Measurements from ENCODE around the gene ABHD12. TPM values are rescaled to one million over a fixed set of nuclear protein-coding genes. Genes with fewer than 3 reads are reported as not detected.
"Not testable (repeated sequence)": the region's sequence is repeated elsewhere in the genome, so short reads cannot be mapped to it uniquely, and the experiment has no call there.

Gene ABHD12
- total and polyA plus RNA-seq, 9 donors, result 13.3 to 22.0 (median 15.0) TPM

GRCh38 chr20:25315418-25316210 lies 75.0 kb downstream of the ABHD12 start:
- H3K27ac ChIP-seq (ENCODE audit: low read length), result no peak overlapping the region
- H3K36me3 ChIP-seq (ENCODE audit: control insufficient read depth, insufficient read depth, low read length), result peaks cover 5% of the 10 kb centered on the region
- H3K4me3 ChIP-seq (ENCODE audit: low read length), result no peak overlapping the region
- no peaks in the 10 kb centered on the region for H3K27me3 ChIP-seq (ENCODE audit: control insufficient read depth, insufficient read depth, low read length)
- peaks cover 22% of the 10 kb centered on the region for H3K4me1 ChIP-seq (ENCODE audit: control insufficient read depth, insufficient read depth, low read length)
- whole genome bisulfite sequencing (ENCODE audit: insufficient coverage), result 98% methylated on average over 5 of the region's 8 CpGs
- no peaks in the 10 kb centered on the region for H3K9me3 ChIP-seq (replicated peaks; ENCODE audit: control insufficient read depth, low read depth, low read length)
- DNase-seq, result no peak

- no peak overlapping the region for H3K4me3 ChIP-seq (ENCODE audit: low read length)
- H3K4me1 ChIP-seq (ENCODE audit: control insufficient read depth, insufficient read depth, low read length), result peaks cover 30% of the 10 kb centered on the region
- no peak for DNase-seq
- peaks cover 4% of the 10 kb centered on the region for H3K36me3 ChIP-seq (ENCODE audit: control insufficient read depth, insufficient read depth, low read length)
- H3K27me3 ChIP-seq (ENCODE audit: control insufficient read depth, insufficient read depth, low read length), result no peaks in the 10 kb centered on the region
- WGBS (ENCODE audit: insufficient coverage), result 74% methylated on average over 17 of the region's 17 CpGs
- no peak overlapping the region for H3K27ac ChIP-seq (ENCODE audit: low read length)
- H3K9me3 ChIP-seq (replicated peaks; ENCODE audit: control insufficient read depth, low read depth, low read length), result no peaks in the 10 kb centered on the region
Observed at GRCh38 chr20:25314497-25315417, 75.9 kb downstream of the ABHD12 start.

GRCh38 chr20:25313593-25313992 lies 77.0 kb downstream of the ABHD12 start:
- Histone ChIP-seq H3K9me3 (replicated peaks; ENCODE audit: control insufficient read depth, low read depth, low read length) (no peaks in the 10 kb centered on the region), H3K4me1 (ENCODE audit: control insufficient read depth, insufficient read depth, low read length) (peaks cover 25% of the 10 kb centered on the region), H3K4me3 (ENCODE audit: low read length) (no peak overlapping the region), H3K36me3 (ENCODE audit: control insufficient read depth, insufficient read depth, low read length) (no peaks in the 10 kb centered on the region), H3K27ac (ENCODE audit: low read length) (no peak overlapping the region), H3K27me3 (ENCODE audit: control insufficient read depth, insufficient read depth, low read length) (no peaks in the 10 kb centered on the region)
- no peak for DNase-seq
- WGBS (ENCODE audit: insufficient coverage), result no CpG with 5 or more reads among the region's 2 CpGs

- H3K27ac ChIP-seq (ENCODE audit: low read length); H3K36me3 ChIP-seq (ENCODE audit: control insufficient read depth, insufficient read depth, low read length); H3K27me3 ChIP-seq (ENCODE audit: control insufficient read depth, insufficient read depth, low read length); H3K4me3 ChIP-seq (ENCODE audit: low read length); DNase-seq; H3K9me3 ChIP-seq (replicated peaks; ENCODE audit: control insufficient read depth, low read depth, low read length): not testable (repeated sequence)
- H3K4me1 ChIP-seq (ENCODE audit: control insufficient read depth, insufficient read depth, low read length), result peaks cover 24% of the 10 kb centered on the region
- WGBS (ENCODE audit: insufficient coverage), result no CpG with 5 or more reads among the region's 33 CpGs
Observed at GRCh38 chr20:25312716-25313115, 77.9 kb downstream of the ABHD12 start.

GRCh38 chr20:25310921-25311728 lies 79.5 kb downstream of the ABHD12 start:
- peak; percentile 69 for DNase-seq

GRCh38 chr20:25310268-25310920 lies 80.2 kb downstream of the ABHD12 start:
- no peaks in the 10 kb centered on the region for H3K9me3 ChIP-seq (replicated peaks; ENCODE audit: control insufficient read depth, low read depth, low read length)
- no peaks in the 10 kb centered on the region for H3K27me3 ChIP-seq (ENCODE audit: control insufficient read depth, insufficient read depth, low read length)
- peaks cover 11% of the 10 kb centered on the region for H3K36me3 ChIP-seq (ENCODE audit: control insufficient read depth, insufficient read depth, low read length)
- no peak overlapping the region for H3K4me3 ChIP-seq (ENCODE audit: low read length)
- WGBS (ENCODE audit: insufficient coverage), result 31% methylated on average over 4 of the region's 6 CpGs
- DNase-seq, result peak; percentile 69
- H3K27ac ChIP-seq (ENCODE audit: low read length), result peak overlapping the region; percentile 77
- peaks cover 24% of the 10 kb centered on the region for H3K4me1 ChIP-seq (ENCODE audit: control insufficient read depth, insufficient read depth, low read length)

More at GRCh38 chr20:25310921-25311728, 79.5 kb downstream of the ABHD12 start:
- no peak overlapping the region for H3K4me3 ChIP-seq (ENCODE audit: low read length)
- 70% methylated on average over 2 of the region's 6 CpGs for WGBS (ENCODE audit: insufficient coverage)
- H3K27ac ChIP-seq (ENCODE audit: low read length), result peak overlapping the region; percentile 77
- H3K27me3 ChIP-seq (ENCODE audit: control insufficient read depth, insufficient read depth, low read length), result no peaks in the 10 kb centered on the region
- peaks cover 24% of the 10 kb centered on the region for H3K4me1 ChIP-seq (ENCODE audit: control insufficient read depth, insufficient read depth, low read length)
- H3K9me3 ChIP-seq (replicated peaks; ENCODE audit: control insufficient read depth, low read depth, low read length), result no peaks in the 10 kb centered on the region
- peaks cover 11% of the 10 kb centered on the region for H3K36me3 ChIP-seq (ENCODE audit: control insufficient read depth, insufficient read depth, low read length)

- H3K4me3 ChIP-seq (ENCODE audit: low read length), result no peak overlapping the region
- H3K9me3 ChIP-seq (replicated peaks; ENCODE audit: control insufficient read depth, low read depth, low read length), result no peaks in the 10 kb centered on the region
- H3K36me3 ChIP-seq (ENCODE audit: control insufficient read depth, insufficient read depth, low read length), result peaks cover 11% of the 10 kb centered on the region
- H3K27me3 ChIP-seq (ENCODE audit: control insufficient read depth, insufficient read depth, low read length), result no peaks in the 10 kb centered on the region
- H3K27ac ChIP-seq (ENCODE audit: low read length), result peak overlapping the region; percentile 77
- WGBS (ENCODE audit: insufficient coverage), result 84% methylated on average over 9 of the region's 18 CpGs
- DNase-seq, result no peak
- H3K4me1 ChIP-seq (ENCODE audit: control insufficient read depth, insufficient read depth, low read length), result peaks cover 24% of the 10 kb centered on the region
Observed at GRCh38 chr20:25309395-25310267, 81.0 kb downstream of the ABHD12 start.

- no peak overlapping the region for H3K4me3 ChIP-seq (ENCODE audit: low read length)
- peaks cover 11% of the 10 kb centered on the region for H3K36me3 ChIP-seq (ENCODE audit: control insufficient read depth, insufficient read depth, low read length)
- H3K9me3 ChIP-seq (replicated peaks; ENCODE audit: control insufficient read depth, low read depth, low read length), result no peaks in the 10 kb centered on the region
- no peak overlapping the region for H3K27ac ChIP-seq (ENCODE audit: low read length)
- 96% methylated on average over 9 of the region's 17 CpGs for WGBS (ENCODE audit: insufficient coverage)
- peaks cover 24% of the 10 kb centered on the region for H3K4me1 ChIP-seq (ENCODE audit: control insufficient read depth, insufficient read depth, low read length)
- DNase-seq, result no peak
- H3K27me3 ChIP-seq (ENCODE audit: control insufficient read depth, insufficient read depth, low read length), result no peaks in the 10 kb centered on the region
Observed at GRCh38 chr20:25308671-25309394, 81.8 kb downstream of the ABHD12 start.

Measured in muscle of leg (tissue), 11 donors.